Peyer's patch (tissue), 4 donors: Measurements from ENCODE around the gene CAMSAP3.

Source experiments
- CTCF ChIP-seq, 6 experiments: fragments of 450-650 bp in 4 of 6; fragments of 200-600 bp in 2 of 6; sonication (generic) in 1 of 6; IDR thresholded peaks; one replicate each; pipeline ENCODE4 v1.5.1; 2017 to 2019; ENCODE audit warnings: antibody characterized with exemption in 6 of 6, mild to moderate bottlenecking in 3 of 6, moderate library complexity in 1 of 6
- POLR2A ChIP-seq, 2 donors: fragments of 450-650 bp; IDR thresholded peaks; one replicate each; pipeline ENCODE4 v1.5.1; 2017; ENCODE audit warnings: antibody characterized with exemption in 2 of 2, mild to moderate bottlenecking in 2 of 2, moderate library complexity in 2 of 2

- no peak for TF ChIP-seq CTCF (IDR thresholded peaks at IDR 0.05)
- no peak for TF ChIP-seq POLR2A (IDR thresholded peaks at IDR 0.05)
Observed at GRCh38 chr19:7661744-7662538, 66.3 kb downstream of the CAMSAP3 start.
